DOHH2 (cell line): ENCODE data around the gene TSKU.

ENCODE experiments used
- H3F3A ChIP-seq: fragments of 200-600 bp; sonication (generic), shearing (Covaris generic); 2 replicates; pipeline ENCODE4 v1.6.0; 2016; ENCODE audit warnings: antibody characterized with exemption, mild to moderate bottlenecking; ENCODE audit not compliant: control insufficient read depth, insufficient read depth
- H3K27ac ChIP-seq: fragments of 200-600 bp; sonication (generic); 2 replicates; pipeline ENCODE4 v1.5.1; 2014; ENCODE audit warnings: low read depth, mild to moderate bottlenecking, low read length, moderate library complexity
- H3K27me3 ChIP-seq: fragments of 200-600 bp; sonication (generic); 2 replicates; pipeline ENCODE4 v1.6.1; 2014; ENCODE audit warnings: mild to moderate bottlenecking, low read length, mixed read lengths; ENCODE audit not compliant: control insufficient read depth
- H3K36me3 ChIP-seq: fragments of 200-600 bp; sonication (generic); 2 replicates; pipeline ENCODE4 v1.6.1; 2014; ENCODE audit warnings: mild to moderate bottlenecking, low read length, moderate library complexity, mixed read lengths; ENCODE audit not compliant: control insufficient read depth
- H3K4me1 ChIP-seq: fragments of 200-600 bp; sonication (generic); 2 replicates; pipeline ENCODE4 v1.6.1; 2014; ENCODE audit warnings: mild to moderate bottlenecking, low read length, mixed read lengths; ENCODE audit not compliant: control insufficient read depth
- H3K4me2 ChIP-seq: fragments of 200-600 bp; sonication (generic); 2 replicates; pipeline ENCODE4 v1.6.0; 2014; ENCODE audit warnings: mild to moderate bottlenecking, low read length, moderate library complexity
- H3K4me3 ChIP-seq: fragments of 200-600 bp; sonication (generic); 2 replicates; pipeline ENCODE4 v1.5.1; 2014; ENCODE audit warnings: mild to moderate bottlenecking, low read length, mixed read lengths
- H3K79me2 ChIP-seq: fragments of 200-600 bp; sonication (generic); 2 replicates; pipeline ENCODE4 v1.6.1; 2014; ENCODE audit warnings: mild to moderate bottlenecking, low read length, mixed read lengths; ENCODE audit not compliant: control insufficient read depth
- H3K9me2 ChIP-seq: fragments of 200-600 bp; sonication (generic); replicated peaks from 2 replicates; pipeline ENCODE4 v1.6.1; 2014; ENCODE audit warnings: mild to moderate bottlenecking, low read length, mixed read lengths; ENCODE audit not compliant: control insufficient read depth
- H3K9me3 ChIP-seq: fragments of 200-600 bp; sonication (generic); 2 replicates; pipeline ENCODE4 v1.6.1; 2014; ENCODE audit warnings: antibody characterized with exemption, low read length, mixed read lengths; ENCODE audit not compliant: control insufficient read depth, insufficient read depth
- H4K20me1 ChIP-seq: fragments of 200-600 bp; sonication (generic); 2 replicates; pipeline ENCODE4 v1.6.0; 2014; ENCODE audit warnings: low read depth, mild to moderate bottlenecking, antibody characterized with exemption, low read length, moderate library complexity; ENCODE audit not compliant: control insufficient read depth, insufficient read depth
- CTCF ChIP-seq: fragments of 200-600 bp; sonication (generic); IDR thresholded peaks from one replicate; pipeline ENCODE4 v1.5.1; 2014; ENCODE audit warnings: antibody characterized with exemption, mild to moderate bottlenecking, low read depth, low read length; ENCODE audit not compliant: poor library complexity, severe bottlenecking
- EZH2phosphoT487 ChIP-seq: fragments of 200-600 bp; sonication (generic); IDR thresholded peaks from 2 replicates; pipeline ENCODE4 v1.6.1; 2017; ENCODE audit warnings: borderline replicate concordance, mild to moderate bottlenecking, antibody characterized with exemption, low read length, moderate library complexity, mixed read lengths

The TSKU gene

DNA sequence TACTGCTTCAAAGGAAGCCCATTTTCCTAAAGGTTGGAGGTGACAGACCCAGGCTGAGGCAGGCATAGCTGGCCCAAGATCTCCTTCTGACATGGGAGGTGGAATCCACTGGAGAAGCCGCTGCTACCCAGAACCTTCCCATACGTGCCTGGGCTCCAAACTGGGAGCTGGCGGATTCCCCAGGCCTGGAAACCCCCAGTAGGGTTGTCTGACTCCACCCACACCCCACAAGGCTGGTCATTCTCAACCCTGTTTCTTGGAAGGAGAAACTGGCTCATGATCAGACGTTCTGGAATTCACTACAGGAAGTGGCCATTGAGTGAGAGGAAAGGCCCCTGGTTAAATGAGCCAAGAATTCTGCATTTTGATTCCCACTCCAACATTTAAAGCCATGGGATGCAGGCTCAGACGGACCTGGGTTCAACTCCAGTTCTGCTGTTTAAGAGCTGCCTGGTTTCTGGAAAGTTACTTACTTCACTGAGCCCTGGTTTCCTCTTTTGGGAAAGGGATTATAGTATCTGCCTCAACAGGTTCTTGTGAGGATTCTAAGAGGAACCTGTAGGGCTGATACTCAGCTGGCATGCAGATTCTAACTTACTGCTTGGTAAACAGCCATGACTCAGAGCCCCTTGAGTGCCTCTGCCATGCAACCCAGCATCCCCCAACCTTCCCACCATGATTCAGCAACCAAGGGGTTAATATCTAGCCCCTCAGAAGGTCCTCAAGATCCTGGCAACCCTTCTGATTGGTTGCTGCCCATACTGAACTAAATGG lies 19.4 kb upstream of the TSKU start:
- no peak overlapping the region for H3K4me2 ChIP-seq

DNA sequence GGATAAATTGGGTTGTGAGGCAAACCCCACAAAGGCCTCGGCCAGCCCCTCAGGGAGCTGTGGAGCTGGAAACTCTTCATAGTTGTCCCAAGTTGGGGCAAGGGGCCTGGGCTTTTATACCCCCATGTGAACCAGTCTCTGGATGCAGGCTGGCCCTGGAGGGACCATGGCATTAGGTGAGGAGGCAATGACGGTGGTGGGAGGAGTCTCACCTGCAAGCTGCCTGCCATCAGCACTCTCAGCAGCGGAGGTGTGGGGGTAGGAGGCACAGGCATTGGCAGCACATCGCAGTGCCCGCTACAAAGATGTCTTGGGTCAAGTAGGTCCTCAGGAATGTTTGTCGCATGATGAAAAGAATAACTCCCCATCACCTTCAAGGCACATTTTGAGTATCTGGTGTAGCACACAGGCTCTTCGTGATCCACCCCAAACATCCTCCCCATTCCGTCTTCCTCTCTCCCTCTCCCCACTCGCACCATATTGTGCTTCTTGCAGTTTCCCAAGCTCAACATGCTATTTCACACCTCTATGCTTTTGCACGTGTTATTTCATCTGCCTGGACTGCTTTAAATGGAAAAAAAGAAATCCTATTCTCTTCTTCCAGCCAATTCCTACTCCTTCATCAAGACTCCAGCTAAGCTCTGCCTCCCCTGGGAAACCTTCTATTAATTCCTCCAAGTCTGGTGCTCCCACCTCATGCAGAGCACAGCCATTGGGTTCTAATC lies 18.1 kb upstream of the TSKU start:
- Histone ChIP-seq H3K4me1 (no peaks in the 10 kb centered on the region), H3K27me3 (0 out of 2 replicates have a peak, but pooled peaks cover 3% of the 10 kb centered on the region), H4K20me1 (no peaks in the 10 kb centered on the region), H3F3A (no peaks in the 10 kb centered on the region), H3K79me2 (no peaks in the 10 kb centered on the region), H3K27ac (no peak overlapping the region), H3K4me3 (no peak overlapping the region), H3K36me3 (no peaks in the 10 kb centered on the region), H3K9me3 (no peaks in the 10 kb centered on the region), H3K9me2 (no peaks in the 10 kb centered on the region), H3K4me2 (no peak overlapping the region)
- TF ChIP-seq EZH2phosphoT487, result no peak
- no peak for TF ChIP-seq CTCF

More for the DNA sequence above, 19.4 kb upstream of the TSKU start:
- Histone ChIP-seq H4K20me1 (no peaks in the 10 kb centered on the region), H3K4me3 (no peak overlapping the region), H3K9me3 (no peaks in the 10 kb centered on the region), H3K27me3 (peaks cover 14% of the 10 kb centered on the region), H3K36me3 (no peaks in the 10 kb centered on the region), H3F3A (no peaks in the 10 kb centered on the region), H3K79me2 (no peaks in the 10 kb centered on the region), H3K27ac (no peak overlapping the region), H3K4me1 (no peaks in the 10 kb centered on the region), H3K9me2 (no peaks in the 10 kb centered on the region)
- no peak for TF ChIP-seq CTCF
- no peak for TF ChIP-seq EZH2phosphoT487

DNA sequence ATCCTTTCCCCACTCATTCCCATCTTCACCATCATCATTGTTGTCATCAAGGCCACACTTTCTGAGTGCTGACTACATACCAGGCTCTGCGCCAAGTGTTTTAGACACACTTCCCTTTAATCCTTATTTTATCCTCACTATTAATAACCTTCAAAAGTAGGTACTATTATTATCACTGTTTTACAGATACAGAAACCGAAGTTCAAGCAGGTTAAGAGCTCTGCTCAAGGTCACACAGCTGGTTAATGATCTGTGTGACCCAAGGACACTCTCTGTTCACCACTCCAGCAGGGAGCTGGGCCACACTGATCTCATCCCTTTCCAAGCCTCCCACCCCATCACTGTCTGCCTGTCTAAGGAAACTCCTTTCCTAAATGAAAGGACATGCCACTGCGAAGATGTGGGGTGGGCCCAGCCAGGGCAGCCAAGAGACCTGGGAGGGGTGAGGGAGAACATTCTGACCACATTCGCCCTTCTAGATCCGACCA lies 17.2 kb upstream of the TSKU start:
- Histone ChIP-seq H3K9me2 (no peaks in the 10 kb centered on the region), H3K9me3 (no peaks in the 10 kb centered on the region), H3K4me3 (no peak overlapping the region), H3K27ac (no peak overlapping the region), H3K36me3 (no peaks in the 10 kb centered on the region), H4K20me1 (no peaks in the 10 kb centered on the region), H3K4me2 (no peak overlapping the region), H3F3A (no peaks in the 10 kb centered on the region), H3K27me3 (peaks cover 3% of the 10 kb centered on the region; the same call in 1 of the 2 replicates), H3K4me1 (no peaks in the 10 kb centered on the region), H3K79me2 (no peaks in the 10 kb centered on the region)
- TF ChIP-seq EZH2phosphoT487 (no peak), CTCF (no peak)
